ENCODE data around the gene SERPINA9.
A peak's percentile ranks its signal among the peaks of the same experiment; 100 is the strongest.

The SERPINA9 gene

DNA sequence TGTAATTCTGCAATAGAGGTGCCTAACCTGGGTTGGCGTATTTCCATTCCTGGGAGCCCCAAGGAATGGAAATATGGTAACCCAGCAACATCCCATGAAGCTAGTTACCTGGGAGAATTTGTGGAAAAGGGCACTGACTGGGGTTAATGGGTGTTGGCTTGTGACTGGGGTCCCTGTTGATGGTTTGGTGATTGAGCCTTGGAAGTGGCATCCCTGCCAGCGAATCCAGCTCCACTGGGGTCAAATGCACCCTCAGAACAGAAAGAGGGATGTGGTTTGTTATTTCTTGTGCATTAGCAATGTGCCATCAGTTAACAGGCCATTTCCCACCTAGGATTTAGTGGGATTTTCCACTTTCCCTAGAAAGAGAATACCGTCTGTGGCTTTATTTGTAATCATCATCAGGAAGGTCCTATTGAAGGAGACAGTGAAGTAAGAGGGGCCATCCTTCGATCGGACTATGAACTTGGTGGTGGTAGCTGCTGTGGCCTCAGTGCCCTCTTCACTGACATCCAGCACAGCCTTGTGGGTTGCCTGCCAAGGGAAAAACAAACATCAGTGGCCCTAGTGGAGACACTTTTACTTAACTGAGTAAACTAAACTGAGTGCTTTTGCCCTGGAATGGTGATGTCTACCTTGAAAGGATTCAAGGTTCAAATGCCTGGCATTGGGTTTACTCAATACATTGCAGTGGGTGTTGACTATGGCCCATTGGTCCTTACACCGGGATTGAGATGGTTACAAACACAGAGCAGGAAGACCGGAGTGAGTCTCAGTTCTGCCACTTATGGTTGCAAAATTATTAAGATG, 13.0 kb downstream of the SERPINA9 start:
- Mint-ChIP-seq H3K36me3 (no peaks in the 10 kb centered on the region), H3K27me3 (peaks cover 6% of the 10 kb centered on the region), H3K4me1 (peaks cover 2% of the 10 kb centered on the region), H3K4me3 (no peak overlapping the region), H3K9me3 (peaks cover 7% of the 10 kb centered on the region), H3K27ac (no peak overlapping the region)
- DNase-seq (ENCODE audit: low spot score in 2 of 2) (no peak), ATAC-seq (ENCODE audit: low read depth) (no peak)

DNA sequence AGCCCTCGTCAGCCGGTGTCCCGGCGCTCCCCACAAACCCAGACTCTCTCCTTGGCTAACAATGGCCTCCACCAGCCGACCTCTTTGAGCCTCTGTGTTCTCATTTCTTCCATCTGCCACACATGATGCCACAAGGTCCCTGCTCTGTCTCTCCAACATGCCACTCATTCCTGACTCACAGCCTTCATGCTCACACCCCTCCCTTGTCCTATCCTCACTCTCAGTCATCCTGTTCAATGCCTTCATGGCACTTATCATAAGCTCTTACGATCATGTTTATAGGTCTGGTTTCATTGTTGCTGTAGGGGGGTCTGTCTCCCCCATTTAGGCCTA, 13.8 kb downstream of the SERPINA9 start:
- Mint-ChIP-seq H3K4me3 (no peak overlapping the region), H3K27ac (no peak overlapping the region), H3K9me3 (peaks cover 4% of the 10 kb centered on the region), H3K4me1 (peaks cover 2% of the 10 kb centered on the region), H3K36me3 (no peaks in the 10 kb centered on the region), H3K27me3 (peaks cover 3% of the 10 kb centered on the region)
- DNase-seq (ENCODE audit: low spot score in 2 of 2) (no peak), ATAC-seq (ENCODE audit: low read depth) (no peak)

DNA sequence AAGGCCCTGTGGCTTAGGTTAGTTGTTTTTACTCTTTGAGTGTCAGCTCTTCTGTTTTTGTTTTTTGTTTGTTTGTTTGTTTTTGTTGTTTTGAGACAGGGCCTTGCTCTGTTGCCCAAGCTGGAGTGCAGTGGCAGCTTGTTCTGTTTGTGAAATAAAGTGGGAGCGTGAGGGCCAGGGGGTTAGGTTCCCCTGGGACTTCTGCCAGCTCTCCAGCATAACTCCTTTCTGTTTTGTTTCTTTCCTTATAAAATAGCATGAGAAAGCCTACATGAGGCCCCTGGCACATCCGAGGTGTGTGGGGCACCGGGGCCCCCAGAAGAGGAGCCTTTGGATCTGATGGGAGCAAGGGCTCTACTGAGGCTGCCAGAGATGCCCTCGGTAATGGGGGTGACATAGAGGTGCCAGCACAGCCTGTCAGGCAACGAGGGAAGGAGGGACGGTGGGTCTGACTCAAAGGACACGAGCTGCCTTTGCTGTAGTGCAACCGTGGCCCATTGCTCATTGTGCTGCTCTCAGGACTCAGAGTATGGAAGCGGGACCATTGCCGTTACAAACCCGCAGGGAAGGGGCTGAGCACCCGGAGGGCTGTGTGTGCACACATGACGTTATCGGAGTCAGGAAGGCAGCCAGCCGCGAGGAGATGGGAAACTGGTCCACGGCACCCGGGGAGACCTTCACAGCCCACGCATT, 14.3 kb downstream of the SERPINA9 start:
- H3K27ac Mint-ChIP-seq: no peak overlapping the region
- H3K4me3 Mint-ChIP-seq: no peak overlapping the region
- H3K9me3 Mint-ChIP-seq: peaks cover 5% of the 10 kb centered on the region
- no peaks in the 10 kb centered on the region for H3K36me3 Mint-ChIP-seq
- DNase-seq (ENCODE audit: low spot score in 2 of 2) (no peak), ATAC-seq (ENCODE audit: low read depth) (no peak)
- peaks cover 2% of the 10 kb centered on the region for H3K4me1 Mint-ChIP-seq
- H3K27me3 Mint-ChIP-seq: peaks cover 3% of the 10 kb centered on the region

- peaks cover 3% of the 10 kb centered on the region for H3K27me3 Mint-ChIP-seq
- peak; percentile 44 for ATAC-seq (ENCODE audit: low read depth)
- peaks cover 2% of the 10 kb centered on the region for H3K4me1 Mint-ChIP-seq
- DNase-seq (ENCODE audit: low spot score in 2 of 2): no peak
- no peaks in the 10 kb centered on the region for H3K36me3 Mint-ChIP-seq
- peaks cover 8% of the 10 kb centered on the region for H3K9me3 Mint-ChIP-seq
- no peak overlapping the region for H3K4me3 Mint-ChIP-seq
- H3K27ac Mint-ChIP-seq: no peak overlapping the region
Observed at GRCh38 chr14:94460631-94461416, 15.2 kb downstream of the SERPINA9 start.

- no peak overlapping the region for H3K27ac Mint-ChIP-seq
- H3K36me3 Mint-ChIP-seq: no peaks in the 10 kb centered on the region
- H3K4me3 Mint-ChIP-seq: no peak overlapping the region
- DNase-seq (ENCODE audit: low spot score in 2 of 2): no peak
- ATAC-seq (ENCODE audit: low read depth): no peak
- peaks cover 2% of the 10 kb centered on the region for H3K4me1 Mint-ChIP-seq
- peaks cover 3% of the 10 kb centered on the region for H3K27me3 Mint-ChIP-seq
- peaks cover 10% of the 10 kb centered on the region for H3K9me3 Mint-ChIP-seq
Observed at GRCh38 chr14:94458558-94459205, 17.3 kb downstream of the SERPINA9 start.

GRCh38 chr14:94458096-94458495, 17.9 kb downstream of the SERPINA9 start:
- H3K9me3 Mint-ChIP-seq: peaks cover 10% of the 10 kb centered on the region
- peaks cover 3% of the 10 kb centered on the region for H3K27me3 Mint-ChIP-seq
- no peak overlapping the region for H3K27ac Mint-ChIP-seq
- peaks cover 2% of the 10 kb centered on the region for H3K4me1 Mint-ChIP-seq
- H3K4me3 Mint-ChIP-seq: no peak overlapping the region
- ATAC-seq (ENCODE audit: low read depth) (no peak), DNase-seq (ENCODE audit: low spot score in 2 of 2) (no peak)
- H3K36me3 Mint-ChIP-seq: no peaks in the 10 kb centered on the region

- no peak for DNase-seq (ENCODE audit: low spot score in 2 of 2)
- H3K9me3 Mint-ChIP-seq: peaks cover 8% of the 10 kb centered on the region
- H3K27ac Mint-ChIP-seq: no peak overlapping the region
- no peak overlapping the region for H3K4me3 Mint-ChIP-seq
- no peaks in the 10 kb centered on the region for H3K27me3 Mint-ChIP-seq
- H3K36me3 Mint-ChIP-seq: no peaks in the 10 kb centered on the region
- no peaks in the 10 kb centered on the region for H3K4me1 Mint-ChIP-seq
- no peak for ATAC-seq (ENCODE audit: low read depth)
Observed at GRCh38 chr14:94455928-94456327, 20.1 kb downstream of the SERPINA9 start.

- Mint-ChIP-seq H3K27me3 (peaks cover 3% of the 10 kb centered on the region), H3K36me3 (no peaks in the 10 kb centered on the region), H3K27ac (no peak overlapping the region), H3K4me1 (no peaks in the 10 kb centered on the region), H3K4me3 (no peak overlapping the region), H3K9me3 (peaks cover 9% of the 10 kb centered on the region)
- no peak for ATAC-seq (ENCODE audit: low read depth)
- DNase-seq (ENCODE audit: low spot score in 2 of 2): no peak
Observed at GRCh38 chr14:94451826-94452225, 24.2 kb downstream of the SERPINA9 start.

DNA sequence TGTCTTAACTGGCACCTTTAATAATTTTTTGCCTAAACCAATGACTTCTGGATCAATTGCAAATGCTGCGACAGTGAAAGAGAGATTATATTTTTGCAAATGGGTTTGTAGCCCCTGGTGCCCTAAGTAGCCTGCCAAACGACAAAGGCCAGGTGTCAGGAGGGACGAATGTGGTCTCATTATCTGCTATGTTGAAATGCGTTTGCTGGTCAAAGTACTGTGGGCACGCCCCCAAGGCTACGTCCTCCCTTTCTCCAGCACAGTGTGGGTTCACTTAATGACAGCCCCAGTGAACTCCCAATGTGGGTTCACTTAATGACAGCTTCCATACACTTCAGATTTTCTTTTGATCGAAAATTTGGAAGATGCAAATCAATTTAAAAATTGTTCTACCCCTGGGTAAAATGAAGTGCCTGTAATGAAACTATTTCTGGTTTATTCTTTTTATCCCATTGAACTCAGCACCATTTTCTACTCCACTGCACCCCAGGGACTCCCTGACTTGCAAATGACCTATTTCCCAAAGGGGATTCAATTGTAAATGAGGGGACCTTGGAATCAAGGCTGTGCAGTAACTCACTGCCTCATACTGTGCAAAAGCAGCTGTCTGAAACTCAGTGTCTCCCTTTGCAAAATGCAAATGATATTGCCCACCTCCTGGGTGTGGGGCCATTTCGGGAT, 24.8 kb downstream of the SERPINA9 start:
- Mint-ChIP-seq H3K9me3 (peaks cover 7% of the 10 kb centered on the region), H3K27ac (no peak overlapping the region), H3K27me3 (peaks cover 3% of the 10 kb centered on the region), H3K36me3 (no peaks in the 10 kb centered on the region), H3K4me1 (no peaks in the 10 kb centered on the region), H3K4me3 (no peak overlapping the region)
- ATAC-seq (ENCODE audit: low read depth): no peak
- DNase-seq (ENCODE audit: low spot score in 2 of 2): no peak

DNA sequence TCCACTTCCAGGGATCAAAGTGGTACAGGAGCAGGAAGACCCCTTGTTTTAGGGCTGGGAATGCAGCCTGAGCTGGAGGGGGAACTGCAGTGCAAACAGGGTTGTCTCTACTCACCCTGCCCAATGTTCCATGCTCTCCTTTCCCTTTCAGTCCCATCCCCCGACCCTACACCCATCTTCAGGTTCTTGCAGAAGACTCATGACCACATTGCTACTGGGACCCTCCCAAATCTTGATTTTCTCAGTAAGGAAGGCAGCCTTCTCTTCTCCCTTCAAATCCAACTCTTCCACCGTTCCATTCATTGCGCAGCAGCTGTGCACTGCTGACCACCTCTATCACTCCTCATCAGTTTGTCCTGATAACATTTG, 25.3 kb downstream of the SERPINA9 start:
- peaks cover 4% of the 10 kb centered on the region for H3K9me3 Mint-ChIP-seq
- no peak overlapping the region for H3K4me3 Mint-ChIP-seq
- DNase-seq (ENCODE audit: low spot score in 2 of 2) (no peak), ATAC-seq (ENCODE audit: low read depth) (no peak)
- peaks cover 3% of the 10 kb centered on the region for H3K27me3 Mint-ChIP-seq
- no peaks in the 10 kb centered on the region for H3K36me3 Mint-ChIP-seq
- H3K27ac Mint-ChIP-seq: no peak overlapping the region
- H3K4me1 Mint-ChIP-seq: no peaks in the 10 kb centered on the region

- DNase-seq (ENCODE audit: low spot score in 2 of 2) (no peak), ATAC-seq (ENCODE audit: low read depth) (no peak)
- Mint-ChIP-seq H3K4me3 (no peak overlapping the region), H3K36me3 (no peaks in the 10 kb centered on the region), H3K9me3 (peaks cover 3% of the 10 kb centered on the region), H3K27ac (no peak overlapping the region), H3K4me1 (no peaks in the 10 kb centered on the region), H3K27me3 (peaks cover 3% of the 10 kb centered on the region)
Observed at GRCh38 chr14:94449930-94450329, 26.1 kb downstream of the SERPINA9 start.

DNA sequence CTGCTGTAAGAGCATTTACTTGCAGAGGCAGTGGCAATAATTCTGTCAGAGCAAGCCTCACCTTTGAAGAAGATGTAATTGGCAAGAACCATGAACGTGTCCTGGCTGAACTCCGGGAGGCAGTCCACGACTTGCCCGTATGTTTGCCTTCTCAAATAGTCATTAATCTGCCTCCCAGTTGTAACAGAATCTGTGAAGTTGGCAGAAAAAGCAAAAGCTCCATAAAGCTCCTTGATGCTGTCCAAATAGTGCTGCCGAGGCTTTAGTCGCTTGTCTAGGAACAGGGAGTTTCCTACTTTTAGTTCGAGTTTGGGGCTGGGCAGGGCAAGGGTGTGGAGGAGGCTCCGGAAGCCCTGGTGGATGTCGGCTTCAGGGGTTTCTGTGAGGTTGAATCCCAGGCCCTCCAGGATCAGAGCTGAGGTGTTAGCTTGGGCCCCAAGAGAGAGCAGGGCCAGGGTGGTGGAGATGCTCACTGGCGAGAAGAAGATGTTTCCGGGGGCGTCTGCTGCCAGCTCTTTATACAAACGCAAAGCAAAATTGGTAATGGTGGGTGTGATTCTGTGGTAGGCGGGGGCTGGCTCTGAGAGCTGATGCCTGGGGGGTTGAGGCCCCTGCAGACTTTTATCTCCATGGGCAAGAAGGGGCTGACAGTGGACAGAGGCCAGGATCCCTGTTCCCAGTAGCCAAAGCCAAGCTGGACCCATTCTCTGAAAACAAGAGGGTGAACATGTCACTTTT, 27.8 kb downstream of the SERPINA9 start:
- Mint-ChIP-seq H3K27me3 (peaks cover 3% of the 10 kb centered on the region), H3K27ac (no peak overlapping the region), H3K36me3 (no peaks in the 10 kb centered on the region), H3K9me3 (peaks cover 3% of the 10 kb centered on the region), H3K4me3 (no peak overlapping the region), H3K4me1 (no peaks in the 10 kb centered on the region)
- DNase-seq (ENCODE audit: low spot score in 2 of 2): no peak
- ATAC-seq (ENCODE audit: low read depth): no peak

DNA sequence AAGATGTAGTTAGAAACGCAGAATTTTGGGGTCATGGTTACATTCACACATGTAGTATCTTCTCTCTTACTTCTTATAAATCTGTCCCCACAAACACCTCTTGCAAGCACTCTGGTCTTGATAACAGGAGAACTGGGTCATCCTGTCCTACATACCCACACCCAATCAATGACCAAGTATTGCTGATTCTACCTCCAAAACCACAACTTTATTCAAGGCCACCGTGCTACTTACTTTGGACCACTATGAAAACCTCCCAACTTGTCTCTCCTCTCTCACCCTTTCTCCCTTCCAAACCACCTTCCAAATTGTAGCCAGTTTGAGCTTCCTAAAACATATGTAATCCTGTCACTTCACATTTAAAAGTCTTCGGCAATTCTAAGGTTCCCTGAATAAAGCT, 28.8 kb downstream of the SERPINA9 start:
- Mint-ChIP-seq H3K9me3 (peaks cover 3% of the 10 kb centered on the region), H3K27me3 (peaks cover 3% of the 10 kb centered on the region), H3K27ac (no peak overlapping the region), H3K36me3 (no peaks in the 10 kb centered on the region), H3K4me1 (no peaks in the 10 kb centered on the region), H3K4me3 (no peak overlapping the region)
- DNase-seq (ENCODE audit: low spot score in 2 of 2) (no peak), ATAC-seq (ENCODE audit: low read depth) (no peak)

Measured in memory B cell (primary cell).